ENCODE measurements around the gene UGT2B28.
"Not testable (repeated sequence)": the region's sequence is repeated elsewhere in the genome, so short reads cannot be mapped to it uniquely, and the experiment has no call there.

Gene UGT2B28

GRCh38 chr4:69280081-69280480 lies at the start of gene UGT2B28:
Gene UGT2B28 (plus strand): TSS chr4:69280475. CDS start chr4:69280501, 26 bp downstream.
- ATAC-seq, result not testable (repeated sequence)

- ATAC-seq, result no peak
- TF ChIP-seq ZNF70 (CRISPR knock-in tag; IDR thresholded peaks at IDR 0.05) (no peak), OSR1 (CRISPR knock-in tag; IDR thresholded peaks at IDR 0.05) (no peak), SNAI2 (CRISPR knock-in tag; IDR thresholded peaks at IDR 0.05) (no peak), PPARA (CRISPR knock-in tag; IDR thresholded peaks at IDR 0.05; ENCODE audit: borderline replicate concordance) (no peak), TCF4 (CRISPR knock-in tag; IDR thresholded peaks at IDR 0.05; ENCODE audit: borderline replicate concordance) (no peak)
These were observed 41.2 kb upstream of the UGT2B28 start for GRCh38 chr4:69239092-69239491.

- no peak for TF ChIP-seq CREB5 (CRISPR knock-in tag; IDR thresholded peaks at IDR 0.05; ENCODE audit: low read depth)
- no peak for ATAC-seq
These were observed 40.6 kb upstream of the UGT2B28 start for GRCh38 chr4:69239557-69240168.

GRCh38 chr4:69240787-69241186 lies 39.5 kb upstream of the UGT2B28 start:
- ATAC-seq, result not testable (repeated sequence)

- not testable (repeated sequence) for ATAC-seq
These were observed 38.5 kb upstream of the UGT2B28 start for GRCh38 chr4:69241746-69242145.

- not testable (repeated sequence) for ATAC-seq
These were observed 37.6 kb upstream of the UGT2B28 start for GRCh38 chr4:69242562-69243240.

- ATAC-seq, result not testable (repeated sequence)
These were observed 29.4 kb upstream of the UGT2B28 start for GRCh38 chr4:69250884-69251283.

GRCh38 chr4:69253147-69253772 lies 27.0 kb upstream of the UGT2B28 start:
- ATAC-seq, result not testable (repeated sequence)

GRCh38 chr4:69268612-69269011 lies 11.7 kb upstream of the UGT2B28 start:
- ATAC-seq, result not testable (repeated sequence)

GRCh38 chr4:69296356-69296755 lies 16.1 kb downstream of the UGT2B28 start:
- not testable (repeated sequence) for ATAC-seq

GRCh38 chr4:69308426-69309033 lies 28.3 kb downstream of the UGT2B28 start:
- ATAC-seq, result not testable (repeated sequence)

- ATAC-seq, result not testable (repeated sequence)
These were observed 29.3 kb downstream of the UGT2B28 start for GRCh38 chr4:69309549-69310076.

- ATAC-seq, result not testable (repeated sequence)
These were observed 30.0 kb downstream of the UGT2B28 start for GRCh38 chr4:69310262-69310661.

- ATAC-seq, result peak; percentile 66; the same call in 2 of the 3 replicates
These were observed 37.5 kb downstream of the UGT2B28 start for GRCh38 chr4:69317669-69318298.
